ENCODE measurements around the gene RNF227.
"Not testable (repeated sequence)": the region's sequence is repeated elsewhere in the genome, so short reads cannot be mapped to it uniquely, and the experiment has no call there.

The RNF227 gene

GRCh38 chr17:7915611-7916384 is at the start of gene RNF227:
Gene RNF227 (minus strand): TSS chr17:7916289. CDS start chr17:7916195, 94 bp downstream.
- DNase-seq (ENCODE audit: low read depth in 2 of 2) = peak; percentile 86 to 88

DNA sequence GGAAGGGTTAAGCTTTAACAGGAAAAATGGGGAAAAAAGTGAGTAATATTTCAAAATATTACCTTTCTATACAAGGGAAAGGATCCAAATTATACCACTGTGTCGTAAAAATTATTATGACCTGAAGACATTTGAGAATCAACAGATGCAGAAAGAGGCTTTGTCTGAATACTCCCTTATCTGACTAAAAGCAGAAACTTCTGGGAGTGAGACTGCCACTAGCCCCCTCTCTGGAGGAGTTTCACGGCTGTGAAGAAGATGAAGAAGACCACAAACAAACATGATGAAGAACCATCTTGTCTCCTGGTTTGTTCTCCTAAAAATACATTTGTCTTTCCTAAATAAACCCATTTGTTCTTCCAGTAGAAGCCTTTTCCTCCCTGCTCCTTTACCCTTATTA is 45.3 kb upstream of the RNF227 start:
- DNase-seq (ENCODE audit: low read depth in 2 of 2) = no peak

GRCh38 chr17:7959503-7960253 is 43.6 kb upstream of the RNF227 start:
- DNase-seq (ENCODE audit: low read depth in 2 of 2) = no peak

DNA sequence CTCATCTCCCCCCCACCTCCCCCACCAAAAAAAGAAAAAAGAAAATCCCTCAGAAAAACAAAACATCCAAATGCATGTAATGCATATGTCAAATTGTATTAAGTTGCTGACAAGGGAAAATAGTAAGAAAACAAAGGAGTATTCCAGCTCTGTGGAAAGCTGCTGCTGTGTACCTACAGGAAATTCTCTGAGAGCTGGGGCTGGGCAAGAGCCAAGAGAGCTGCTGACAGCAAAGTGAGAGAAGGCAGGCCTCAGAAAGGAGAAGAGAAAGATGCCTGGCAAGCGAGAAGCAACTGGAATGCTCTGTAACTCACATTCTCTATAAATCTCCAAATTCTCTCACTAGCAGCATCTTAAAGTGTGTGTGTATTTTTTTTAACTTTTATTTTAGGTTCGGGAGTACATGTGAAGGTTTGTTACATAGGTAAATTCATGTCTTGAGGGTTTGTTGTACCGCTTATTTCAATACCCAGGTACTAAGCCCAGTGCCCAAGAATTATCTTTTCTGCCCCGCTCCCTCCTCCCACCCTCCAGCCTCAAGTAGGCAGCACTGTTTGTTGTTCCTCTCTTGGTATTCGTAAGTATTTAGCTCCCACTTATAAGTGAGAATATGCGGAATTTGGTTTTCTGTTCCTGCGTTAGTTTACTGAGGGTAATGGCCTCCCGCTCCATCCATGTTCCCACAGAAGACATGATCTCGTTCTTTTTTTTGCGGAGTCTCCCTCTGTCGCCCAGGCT is 40.3 kb upstream of the RNF227 start:
- DNase-seq (ENCODE audit: low read depth in 2 of 2) = no peak

- no peak for DNase-seq (ENCODE audit: low read depth in 2 of 2)
These were observed 39.5 kb upstream of the RNF227 start for GRCh38 chr17:7955414-7956227.

DNA sequence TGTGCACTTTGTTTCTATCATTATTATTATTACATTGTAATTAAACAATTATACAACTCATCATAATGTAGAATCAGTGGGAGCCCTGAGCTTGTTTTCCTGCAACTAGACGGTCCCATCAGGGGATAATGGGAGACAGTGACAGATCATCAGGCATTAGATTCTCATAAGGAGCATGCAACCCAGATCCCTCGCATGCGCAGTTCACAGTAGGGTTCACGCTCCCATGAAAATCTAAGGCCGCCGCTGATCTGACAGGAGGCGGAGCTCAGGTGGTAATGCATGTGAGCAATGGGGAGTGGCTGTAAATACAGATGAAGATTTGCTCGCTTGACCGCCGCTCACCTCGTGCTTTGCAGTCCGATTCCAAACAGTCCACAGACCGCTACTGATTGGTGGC is 37.2 kb upstream of the RNF227 start:
- DNase-seq (ENCODE audit: low read depth in 2 of 2) = not testable (repeated sequence)

DNA sequence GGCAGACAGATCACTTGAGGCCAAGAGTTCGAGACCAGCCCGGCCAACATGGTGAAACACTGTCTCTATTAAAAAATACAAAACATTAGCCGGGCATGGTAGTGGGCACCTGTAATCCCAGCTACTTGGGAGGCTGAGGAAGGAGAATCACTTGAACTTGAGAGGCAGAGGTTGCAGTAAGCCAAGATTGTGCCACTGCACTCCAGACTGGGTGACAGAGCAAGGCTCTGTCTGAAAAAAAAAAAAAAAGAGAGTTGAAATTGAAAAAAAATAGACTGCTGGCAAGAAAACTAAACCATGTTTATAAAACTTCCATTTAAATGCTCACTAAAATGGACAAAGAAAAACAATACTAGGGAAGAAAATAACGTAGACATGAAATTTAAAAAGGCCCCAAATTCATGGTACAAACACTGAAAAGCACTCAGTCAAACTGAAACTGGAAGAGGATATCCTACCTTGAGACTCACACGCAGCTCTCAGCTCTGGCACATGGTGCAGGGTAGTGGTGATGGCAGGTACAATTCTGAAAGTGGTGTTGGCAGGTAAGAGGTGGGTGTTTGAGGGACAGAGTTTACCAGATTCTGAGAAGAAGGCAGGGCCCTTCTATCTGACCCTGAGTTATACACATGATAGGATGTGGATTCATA is 35.2 kb upstream of the RNF227 start:
- DNase-seq (ENCODE audit: low read depth in 2 of 2) = peak; percentile 30 to 33

- no peak for DNase-seq (ENCODE audit: low read depth in 2 of 2)
These were observed 34.5 kb upstream of the RNF227 start for GRCh38 chr17:7950578-7950977.

GRCh38 chr17:7947651-7948050 is 31.6 kb upstream of the RNF227 start:
- DNase-seq (ENCODE audit: low read depth in 2 of 2) = no peak

DNA sequence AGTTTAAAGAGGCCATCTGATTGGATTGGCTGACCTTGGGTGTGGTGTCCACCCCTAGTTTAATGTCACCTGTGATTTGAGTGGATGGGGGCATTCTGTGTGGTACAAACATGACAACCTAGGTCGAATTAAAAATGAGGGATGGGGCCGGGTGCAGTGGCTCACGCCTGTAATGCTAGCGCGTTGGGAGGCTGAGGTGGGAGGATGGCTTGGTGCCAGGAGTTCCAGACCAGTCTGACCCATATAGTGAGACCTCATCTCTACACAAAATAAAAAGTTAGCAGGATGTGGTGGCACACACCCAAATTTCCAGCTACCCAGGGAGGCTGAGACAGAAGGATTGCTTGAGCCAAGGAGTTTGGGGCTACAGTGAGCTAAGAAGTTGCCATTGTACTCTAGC is 30.4 kb upstream of the RNF227 start:
- no peak for DNase-seq (ENCODE audit: low read depth in 2 of 2)

DNA sequence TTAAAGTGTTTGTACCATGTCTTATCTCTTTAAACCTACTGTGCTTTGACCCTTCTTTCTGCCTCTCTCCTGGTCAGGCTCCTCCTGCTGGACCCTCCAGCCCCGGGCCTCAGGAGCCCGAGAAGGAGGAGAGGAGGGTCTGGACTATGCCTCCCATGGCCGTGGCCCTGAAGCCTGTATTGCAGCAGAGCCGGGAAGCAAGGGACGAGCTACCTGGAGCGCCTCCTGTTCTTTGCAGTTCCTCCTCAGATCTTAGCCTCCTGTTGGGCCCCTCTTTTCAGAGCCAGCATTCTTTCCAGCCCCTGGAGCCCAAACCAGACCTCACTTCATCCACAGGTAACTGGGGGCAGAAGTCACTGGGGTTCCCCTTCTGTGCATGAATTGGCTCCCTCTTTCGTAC is 29.6 kb upstream of the RNF227 start:
- no peak for DNase-seq (ENCODE audit: low read depth in 2 of 2)

GRCh38 chr17:7944326-7944725 is 28.2 kb upstream of the RNF227 start:
- DNase-seq (ENCODE audit: low read depth in 2 of 2) = no peak

- DNase-seq (ENCODE audit: low read depth in 2 of 2) = no peak
These were observed 27.2 kb upstream of the RNF227 start for GRCh38 chr17:7943291-7943690.

- DNase-seq (ENCODE audit: low read depth in 2 of 2) = no peak
These were observed 24.7 kb upstream of the RNF227 start for GRCh38 chr17:7940743-7941142.

DNA sequence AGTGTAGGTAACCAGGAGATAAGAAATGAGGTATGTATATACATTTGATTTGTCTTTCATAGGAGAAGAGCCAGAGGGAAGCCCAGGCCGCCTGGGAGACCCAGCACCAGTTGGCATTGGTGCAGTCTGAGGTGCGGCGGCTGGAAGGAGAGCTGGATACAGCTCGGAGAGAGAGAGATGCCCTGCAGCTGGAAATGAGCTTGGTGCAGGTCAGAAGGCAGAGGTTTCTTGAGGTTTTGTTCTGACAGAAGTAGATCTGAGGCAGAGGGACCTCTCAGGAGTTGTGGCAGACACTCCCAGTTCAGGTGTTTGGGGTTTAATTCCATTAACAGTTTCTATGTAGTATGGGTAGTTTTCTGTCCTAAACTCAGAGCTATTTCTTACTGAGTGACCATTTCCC is 23.9 kb upstream of the RNF227 start:
- no peak for DNase-seq (ENCODE audit: low read depth in 2 of 2)

GRCh38 chr17:7935859-7936258 is 19.8 kb upstream of the RNF227 start:
- DNase-seq (ENCODE audit: low read depth in 2 of 2) = no peak

GRCh38 chr17:7932949-7933348 is 16.9 kb upstream of the RNF227 start:
- no peak for DNase-seq (ENCODE audit: low read depth in 2 of 2)

- no peak for DNase-seq (ENCODE audit: low read depth in 2 of 2)
These were observed 16.4 kb upstream of the RNF227 start for GRCh38 chr17:7932483-7932891.

DNA sequence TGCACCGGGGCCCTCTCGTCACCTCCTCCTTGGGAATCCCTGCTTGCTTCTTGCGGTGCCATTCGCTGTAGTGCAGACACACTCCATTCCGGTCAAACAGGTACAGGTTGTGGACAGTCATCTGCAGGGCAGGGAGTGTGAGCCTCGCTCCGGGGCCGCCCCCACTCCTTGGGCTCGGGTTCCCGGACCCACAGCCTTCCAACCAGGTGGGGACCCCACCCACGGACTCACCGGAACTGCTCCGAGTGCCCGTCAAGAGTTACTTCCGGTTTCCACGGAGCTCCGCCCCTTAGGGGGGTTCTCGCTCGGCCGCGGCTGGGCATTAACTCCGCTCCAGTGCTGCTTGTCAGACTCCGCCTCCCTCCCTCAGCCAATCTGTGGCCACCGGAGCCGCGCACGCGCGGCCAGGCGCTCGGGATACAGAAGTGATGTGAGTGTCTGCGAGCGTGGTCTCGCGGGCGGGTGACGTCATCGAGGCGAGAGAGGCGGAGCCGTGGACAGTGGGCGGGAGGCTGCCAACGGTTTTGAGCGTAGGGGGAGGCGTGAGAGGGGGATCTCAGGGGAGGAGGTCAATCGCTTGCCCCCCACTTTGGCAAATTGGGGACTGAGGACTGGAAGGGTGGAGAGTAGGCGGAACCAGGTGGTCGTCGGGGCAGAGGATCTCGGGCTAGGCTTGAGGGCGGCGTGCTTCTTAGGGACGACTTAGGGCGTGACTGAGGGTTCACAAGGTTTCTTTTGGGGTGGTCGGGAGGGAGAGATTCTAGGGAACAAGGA is 15.8 kb upstream of the RNF227 start, which contains the start of the genes CNTROB and TRAPPC1:
TSS of gene CNTROB (plus strand) at position 498 of the 774 bp plus-strand sequence. CDS start 874 bp downstream, outside the sequence.
TSS of gene TRAPPC1 (minus strand) at position 238 of the 774 bp plus-strand sequence. CDS start at position 121, 117 bp downstream.
- peak; percentile 99 for DNase-seq (ENCODE audit: low read depth in 2 of 2)

Measured in stimulated activated CD4-positive, alpha-beta T cell treated with anti-CD3 and anti-CD28 coated beads, Interleukin-15, amount 100 ng/mL, for 48 hours (primary cell).